Ectodermal cell (in vitro differentiated cells): ENCODE data around the gene LRG1.
"Not testable (repeated sequence)": the region's sequence is repeated elsewhere in the genome, so short reads cannot be mapped to it uniquely, and the experiment has no call there.

Source experiments
- H3K27ac ChIP-seq: 2 replicates; pipeline ENCODE4 v1.7.0; 2013; ENCODE audit warnings: mild to moderate bottlenecking, low read depth, low read length; ENCODE audit not compliant: insufficient read depth, poor library complexity, severe bottlenecking
- H3K27me3 ChIP-seq: 2 replicates; pipeline ENCODE4 v1.7.0; 2013; ENCODE audit warnings: mild to moderate bottlenecking, low read length; ENCODE audit not compliant: insufficient read depth, control insufficient read depth, poor library complexity, severe bottlenecking
- H3K36me3 ChIP-seq: one replicate; pipeline ENCODE4 v1.7.0; 2013; ENCODE audit warnings: low read length; ENCODE audit not compliant: control insufficient read depth, insufficient read depth
- H3K4me1 ChIP-seq: one replicate; pipeline ENCODE4 v1.7.0; 2013; ENCODE audit warnings: low read length; ENCODE audit not compliant: control insufficient read depth, insufficient read depth
- H3K4me3 ChIP-seq: 2 replicates; pipeline ENCODE4 v1.7.0; 2013; ENCODE audit warnings: low read depth, low read length, control low read depth; ENCODE audit not compliant: insufficient read depth
- H3K9me3 ChIP-seq: 2 replicates; pipeline ENCODE4 v1.7.0; 2013; ENCODE audit warnings: mild to moderate bottlenecking, low read length, moderate library complexity; ENCODE audit not compliant: control insufficient read depth
- WGBS, 2 experiments: methylation state at CpG; one replicate each; pipeline ENCODE4 v1.1.7; 2013; ENCODE audit warnings: missing lambda C conversion rate in 2 of 2; 5-methylcytosine and 5-hydroxymethylcytosine counted together

LRG1 gene

GRCh38 chr19:4550018-4550417 is 10.2 kb upstream of the LRG1 start:
- Histone ChIP-seq H3K36me3 (peaks cover 18% of the 10 kb centered on the region), H3K9me3 (no peaks in the 10 kb centered on the region), H3K4me1 (no peaks in the 10 kb centered on the region), H3K27ac (no peak overlapping the region), H3K27me3 (no peaks in the 10 kb centered on the region), H3K4me3 (no peak overlapping the region)
- 96 to 97% methylated on average over 18 of the region's 18 CpGs for WGBS, 2 experiments

GRCh38 chr19:4548238-4548584 is 8.4 kb upstream of the LRG1 start:
- 90 to 93% methylated on average over 14 of the region's 14 CpGs for WGBS, 2 experiments
- Histone ChIP-seq H3K4me3 (no peak overlapping the region), H3K9me3 (no peaks in the 10 kb centered on the region), H3K36me3 (peaks cover 18% of the 10 kb centered on the region), H3K4me1 (no peaks in the 10 kb centered on the region), H3K27ac (no peak overlapping the region), H3K27me3 (no peaks in the 10 kb centered on the region)

GRCh38 chr19:4547303-4548237 is 7.7 kb upstream of the LRG1 start:
- Histone ChIP-seq H3K36me3 (peaks cover 16% of the 10 kb centered on the region), H3K4me1 (no peaks in the 10 kb centered on the region), H3K27me3 (no peaks in the 10 kb centered on the region), H3K4me3 (no peak overlapping the region), H3K27ac (no peak overlapping the region), H3K9me3 (no peaks in the 10 kb centered on the region)
- 94 to 95% methylated on average over 32 of the region's 32 CpGs for WGBS, 2 experiments

GRCh38 chr19:4543842-4544647 is 4.2 kb upstream of the LRG1 start:
- Histone ChIP-seq H3K4me3 (no peak overlapping the region), H3K36me3 (no peaks in the 10 kb centered on the region), H3K27me3 (no peaks in the 10 kb centered on the region), H3K27ac (no peak overlapping the region), H3K4me1 (no peaks in the 10 kb centered on the region), H3K9me3 (no peaks in the 10 kb centered on the region)
- 95% methylated on average over 84 to 86 of the region's 87 CpGs for WGBS, 2 experiments

GRCh38 chr19:4542896-4543841 is 3.3 kb upstream of the LRG1 start:
- WGBS, 2 experiments = 96% methylated on average over 76 to 77 of the region's 77 CpGs
- H3K4me1 ChIP-seq = no peaks in the 10 kb centered on the region
- H3K9me3 ChIP-seq = no peaks in the 10 kb centered on the region
- no peak overlapping the region for H3K27ac ChIP-seq
- no peaks in the 10 kb centered on the region for H3K27me3 ChIP-seq
- no peak overlapping the region for H3K4me3 ChIP-seq
- H3K36me3 ChIP-seq = no peaks in the 10 kb centered on the region

- not testable (repeated sequence) for H3K27me3 ChIP-seq, H3K9me3 ChIP-seq, H3K4me1 ChIP-seq, H3K27ac ChIP-seq, H3K4me3 ChIP-seq, H3K36me3 ChIP-seq
- WGBS, 2 experiments = 92 to 97% methylated on average over 12 of the region's 12 CpGs
Measured at GRCh38 chr19:4541806-4542145, 1.9 kb upstream of the LRG1 start.

GRCh38 chr19:4541114-4541805 is 1.4 kb upstream of the LRG1 start:
- Histone ChIP-seq H3K4me3 (no peak overlapping the region), H3K36me3 (no peaks in the 10 kb centered on the region), H3K4me1 (no peaks in the 10 kb centered on the region), H3K27ac (no peak overlapping the region), H3K27me3 (no peaks in the 10 kb centered on the region), H3K9me3 (no peaks in the 10 kb centered on the region)
- 89 to 94% methylated on average over 12 of the region's 12 CpGs for WGBS, 2 experiments

GRCh38 chr19:4539169-4539692 is 605 bp downstream of the LRG1 start:
- H3K27ac ChIP-seq = no peak overlapping the region
- H3K9me3 ChIP-seq = no peaks in the 10 kb centered on the region
- no peaks in the 10 kb centered on the region for H3K36me3 ChIP-seq
- H3K27me3 ChIP-seq = peaks cover 8% of the 10 kb centered on the region
- H3K4me1 ChIP-seq = no peaks in the 10 kb centered on the region
- WGBS, 2 experiments = 84 to 85% methylated on average over 3 of the region's 3 CpGs
- no peak overlapping the region for H3K4me3 ChIP-seq

GRCh38 chr19:4538601-4538954 is 1.3 kb downstream of the LRG1 start:
- no peak overlapping the region for H3K27ac ChIP-seq
- 94 to 95% methylated on average over 13 of the region's 13 CpGs for WGBS, 2 experiments
- no peak overlapping the region for H3K4me3 ChIP-seq
- H3K36me3 ChIP-seq = no peaks in the 10 kb centered on the region
- H3K9me3 ChIP-seq = no peaks in the 10 kb centered on the region
- peaks cover 14% of the 10 kb centered on the region for H3K27me3 ChIP-seq
- no peaks in the 10 kb centered on the region for H3K4me1 ChIP-seq
